Testis (tissue), 2 donors: Measurements from ENCODE around the gene DTNA.

Source experiments
- CTCF ChIP-seq, 3 experiments: fragments of 450-650 bp in 2 of 3; fragments of 200-600 bp in 1 of 3; sonication (generic) in 1 of 3; IDR thresholded peaks; one replicate each; pipeline ENCODE4 v1.5.1; 2016 to 2019; ENCODE audit warnings: antibody characterized with exemption in 3 of 3, mild to moderate bottlenecking in 2 of 3, moderate library complexity in 1 of 3
- POLR2A ChIP-seq: fragments of 450-650 bp; IDR thresholded peaks from one replicate; pipeline ENCODE4 v1.6.1; 2017; ENCODE audit warnings: antibody characterized with exemption, mild to moderate bottlenecking, moderate library complexity

- TF ChIP-seq CTCF (IDR thresholded peaks at IDR 0.05) (no peak), POLR2A (no peak)
These were observed 86.0 kb downstream of the DTNA start for GRCh38 chr18:34796035-34796657.
